Trophoblast cell (in vitro differentiated cells and primary cell): ENCODE results near the gene VPS4B.

Source experiments
- DNase-seq, 2 donors: peaks; one replicate each; pipeline ENCODE4 v3.0.0-alpha.2; 2016
- H2AFZ ChIP-seq: 2 replicates; pipeline ENCODE4 v1.6.1; 2013; ENCODE audit warnings: low read length, moderate library complexity, mild to moderate bottlenecking; ENCODE audit not compliant: insufficient read depth, poor library complexity
- H2AK5ac ChIP-seq: 2 replicates; pipeline ENCODE4 v1.6.1; 2013; ENCODE audit warnings: mild to moderate bottlenecking, low read length
- H2BK120ac ChIP-seq: 2 replicates; pipeline ENCODE4 v1.6.1; 2013; ENCODE audit warnings: low read length, mild to moderate bottlenecking, moderate library complexity; ENCODE audit not compliant: insufficient read depth, poor library complexity
- H2BK12ac ChIP-seq: 2 replicates; pipeline ENCODE4 v1.6.1; 2013; ENCODE audit warnings: mild to moderate bottlenecking, low read length, moderate library complexity
- H2BK5ac ChIP-seq: 2 replicates; pipeline ENCODE4 v1.6.1; 2013; ENCODE audit warnings: low read length, low read depth, moderate library complexity, mild to moderate bottlenecking; ENCODE audit not compliant: poor library complexity
- H3K14ac ChIP-seq: 2 replicates; pipeline ENCODE4 v1.6.1; 2013; ENCODE audit warnings: mild to moderate bottlenecking, low read length
- H3K18ac ChIP-seq: 2 replicates; pipeline ENCODE4 v1.6.1; 2013; ENCODE audit warnings: mild to moderate bottlenecking, low read length
- H3K23ac ChIP-seq: 2 replicates; pipeline ENCODE4 v1.6.1; 2013; ENCODE audit warnings: low read length
- H3K27ac ChIP-seq: 2 replicates; pipeline ENCODE4 v1.5.1; 2013; ENCODE audit warnings: low read depth, mild to moderate bottlenecking, inconsistent platforms, low read length, moderate library complexity
- H3K27me3 ChIP-seq: 2 replicates; pipeline ENCODE4 v1.6.1; 2013; ENCODE audit warnings: inconsistent platforms, mild to moderate bottlenecking, low read length, moderate library complexity; ENCODE audit not compliant: insufficient read depth
- H3K36me3 ChIP-seq, 2 experiments: 1 replicate in 1 of 2; 2 replicates in 1 of 2; pipeline ENCODE4 v1.6.1; 2013; ENCODE audit warnings: low read length in 2 of 2, mild to moderate bottlenecking in 2 of 2, moderate library complexity in 1 of 2; ENCODE audit not compliant: insufficient read depth in 2 of 2, control insufficient read depth in 1 of 2
- H3K4ac ChIP-seq: 2 replicates; pipeline ENCODE4 v1.6.1; 2013; ENCODE audit warnings: low read depth, mild to moderate bottlenecking, low read length, moderate library complexity
- H3K4me1 ChIP-seq, 2 experiments: 1 replicate in 1 of 2; 2 replicates in 1 of 2; pipeline ENCODE4 v1.6.1; 2013; ENCODE audit warnings: low read length in 2 of 2, mild to moderate bottlenecking in 2 of 2, moderate library complexity in 1 of 2; ENCODE audit not compliant: insufficient read depth in 2 of 2, control insufficient read depth in 1 of 2
- H3K4me2 ChIP-seq: 2 replicates; pipeline ENCODE4 v1.6.1; 2013; ENCODE audit warnings: inconsistent platforms, mild to moderate bottlenecking, low read length, moderate library complexity
- H3K4me3 ChIP-seq: 2 replicates; pipeline ENCODE4 v1.5.1; 2013; ENCODE audit warnings: mild to moderate bottlenecking, low read depth, low read length, inconsistent platforms
- H3K79me1 ChIP-seq: one replicate; pipeline ENCODE4 v1.6.1; 2013; ENCODE audit warnings: low read length
- H3K79me2 ChIP-seq: 2 replicates; pipeline ENCODE4 v1.6.1; 2013; ENCODE audit warnings: low read length, mild to moderate bottlenecking; ENCODE audit not compliant: control insufficient read depth, insufficient read depth, poor library complexity
- H3K9ac ChIP-seq: 2 replicates; pipeline ENCODE4 v1.6.1; 2013; ENCODE audit warnings: mild to moderate bottlenecking, low read length
- H3K9me3 ChIP-seq: 2 replicates; pipeline ENCODE4 v1.6.1; 2013; ENCODE audit warnings: low read depth, mild to moderate bottlenecking, control low read depth, inconsistent platforms, low read length; ENCODE audit not compliant: insufficient read depth
- H4K12ac ChIP-seq: 2 replicates; pipeline ENCODE4 v1.6.1; 2013; ENCODE audit warnings: low read depth, mild to moderate bottlenecking, low read length, moderate library complexity
- H4K8ac ChIP-seq: 2 replicates; pipeline ENCODE4 v1.6.1; 2013; ENCODE audit warnings: low read depth, mild to moderate bottlenecking, low read length, moderate library complexity
- H4K91ac ChIP-seq: one replicate; pipeline ENCODE4 v1.6.1; 2013; ENCODE audit warnings: low read depth, mild to moderate bottlenecking, low read length, moderate library complexity
- WGBS: extraction: QIAGEN DNeasy Blood & Tissue Kit; methylation state at CpG from one replicate; pipeline ENCODE4 v1.1.7; 2013; ENCODE audit warnings: missing lambda C conversion rate; ENCODE audit not compliant: insufficient read length, insufficient coverage; ENCODE audit errors: extremely low coverage; 5-methylcytosine and 5-hydroxymethylcytosine counted together

VPS4B gene

DNA sequence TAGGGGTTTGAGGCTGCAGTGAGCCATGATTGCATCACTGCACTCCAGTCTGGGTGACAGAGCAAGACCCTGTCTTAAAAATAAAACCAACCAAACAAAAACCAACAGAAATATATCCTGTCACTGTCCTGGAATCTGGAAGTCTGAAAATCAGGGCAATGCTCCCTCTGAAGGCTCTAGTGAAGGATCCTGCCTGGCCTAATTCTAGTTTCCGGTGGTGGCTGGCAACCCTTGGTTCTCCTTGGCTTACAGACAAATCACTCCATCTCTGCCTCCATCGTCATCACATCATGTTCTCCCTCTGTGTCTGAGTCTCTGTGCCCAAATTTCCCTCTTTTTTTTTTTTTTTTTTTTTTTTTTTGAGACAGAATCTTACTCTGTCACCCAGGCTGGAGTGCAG lies 15.9 kb upstream of the VPS4B start:
- no peak overlapping the region for H3K23ac ChIP-seq
- H3K14ac ChIP-seq: no peak overlapping the region
- H4K12ac ChIP-seq: no peak overlapping the region
- H3K9ac ChIP-seq: no peak overlapping the region
- no peak overlapping the region for H3K18ac ChIP-seq
- H3K4ac ChIP-seq: no peak overlapping the region
- H3K79me2 ChIP-seq: no peaks in the 10 kb centered on the region
- no peak overlapping the region for H2AK5ac ChIP-seq
- H2BK5ac ChIP-seq: no peak overlapping the region
- no peaks in the 10 kb centered on the region for H3K27me3 ChIP-seq
- no peaks in the 10 kb centered on the region for H3K36me3 ChIP-seq
- no peak overlapping the region for H3K4me3 ChIP-seq
- peaks cover 2 to 3% of the 10 kb centered on the region in 2 experiments for H3K4me1 ChIP-seq
- H4K8ac ChIP-seq: no peak overlapping the region
- H2BK12ac ChIP-seq: no peak overlapping the region
- no peak overlapping the region for H2AFZ ChIP-seq
- H2BK120ac ChIP-seq: no peak overlapping the region
- DNase-seq: peak in 1 of 2 donors; percentile 36
- no peak overlapping the region for H3K27ac ChIP-seq
- no peaks in the 10 kb centered on the region for H3K9me3 ChIP-seq
- H3K4me2 ChIP-seq: no peak overlapping the region
- no CpG with 5 or more reads among the region's 2 CpGs for WGBS
- no peaks in the 10 kb centered on the region for H3K79me1 ChIP-seq
- H4K91ac ChIP-seq: no peak overlapping the region

DNA sequence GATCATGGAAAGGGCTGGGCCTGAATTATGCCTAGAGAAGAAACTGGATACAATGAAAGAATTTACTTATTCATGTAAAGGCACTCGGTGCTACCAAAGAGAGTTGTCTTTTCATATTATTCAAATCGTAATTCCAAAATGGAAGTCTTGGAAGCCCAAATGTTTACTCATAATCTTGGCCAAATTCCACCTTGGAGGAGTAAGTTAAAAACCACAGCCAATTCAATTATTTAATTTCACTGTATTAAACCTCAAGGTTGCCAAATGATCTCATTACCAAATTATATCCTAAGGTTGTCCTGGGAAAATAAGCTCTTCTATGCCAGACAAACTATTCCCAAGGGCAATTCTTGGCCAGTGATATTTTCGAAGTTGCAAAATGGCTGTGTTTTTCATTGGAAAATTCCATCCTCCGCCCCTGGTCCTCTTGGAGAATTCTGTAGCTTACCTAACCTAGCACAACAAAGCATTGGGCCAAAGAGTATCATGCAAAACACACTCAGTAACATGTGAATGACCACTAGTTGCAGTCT lies 11.1 kb upstream of the VPS4B start:
- H3K79me2 ChIP-seq: no peaks in the 10 kb centered on the region

DNA sequence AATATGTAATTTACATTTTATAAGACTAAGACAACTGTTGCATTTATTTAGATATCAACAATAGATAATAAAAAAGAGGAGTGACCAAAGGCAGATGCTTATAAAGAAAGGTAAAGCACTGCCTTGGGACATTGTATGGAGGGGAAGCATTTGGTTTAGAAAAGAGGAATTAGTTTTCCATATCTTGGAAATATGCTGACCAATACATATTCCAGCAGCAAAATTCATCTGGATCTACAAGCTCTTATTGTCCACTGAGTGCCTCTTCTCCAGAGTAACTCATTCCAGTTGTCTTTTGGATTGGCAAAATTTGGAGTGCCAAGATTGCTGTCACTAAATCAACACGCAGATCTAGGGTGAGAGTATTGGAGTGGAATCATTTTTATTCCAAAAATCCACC lies 8.9 kb upstream of the VPS4B start:
- no peak overlapping the region for H2BK12ac ChIP-seq
- H3K36me3 ChIP-seq: no peaks in the 10 kb centered on the region
- no peak overlapping the region for H3K27ac ChIP-seq
- no peak overlapping the region for H2BK120ac ChIP-seq
- no peak overlapping the region for H3K4me3 ChIP-seq
- H3K14ac ChIP-seq: no peak overlapping the region
- DNase-seq: no peak
- H2AFZ ChIP-seq: no peak overlapping the region
- H3K79me1 ChIP-seq: no peaks in the 10 kb centered on the region
- H3K18ac ChIP-seq: no peak overlapping the region
- H3K4me1 ChIP-seq: peaks cover 0 to 6% of the 10 kb centered on the region in 2 experiments
- H3K9ac ChIP-seq: no peak overlapping the region
- no peaks in the 10 kb centered on the region for H3K79me2 ChIP-seq
- no peak overlapping the region for H4K12ac ChIP-seq
- no peak overlapping the region for H2AK5ac ChIP-seq
- H3K27me3 ChIP-seq: no peaks in the 10 kb centered on the region
- no peak overlapping the region for H3K23ac ChIP-seq
- no peak overlapping the region for H4K8ac ChIP-seq
- no peak overlapping the region for H3K4me2 ChIP-seq
- H3K9me3 ChIP-seq: peaks cover 2% of the 10 kb centered on the region
- no peak overlapping the region for H4K91ac ChIP-seq
- no peak overlapping the region for H3K4ac ChIP-seq
- no CpG with 5 or more reads among the region's 1 CpG for WGBS
- H2BK5ac ChIP-seq: no peak overlapping the region

More for the DNA sequence above, 11.1 kb upstream of the VPS4B start:
- no peak overlapping the region for H3K18ac ChIP-seq
- no peaks in the 10 kb centered on the region for H3K79me1 ChIP-seq
- H2AK5ac ChIP-seq: no peak overlapping the region
- no peak for DNase-seq
- no peak overlapping the region for H3K14ac ChIP-seq
- H3K36me3 ChIP-seq: no peaks in the 10 kb centered on the region
- no peak overlapping the region for H2AFZ ChIP-seq
- no peak overlapping the region for H3K23ac ChIP-seq
- H3K9ac ChIP-seq: no peak overlapping the region
- no peak overlapping the region for H4K12ac ChIP-seq
- peaks cover 0 to 3% of the 10 kb centered on the region in 2 experiments for H3K4me1 ChIP-seq
- no CpG with 5 or more reads among the region's 4 CpGs for WGBS
- no peaks in the 10 kb centered on the region for H3K27me3 ChIP-seq
- no peak overlapping the region for H4K91ac ChIP-seq
- no peak overlapping the region for H2BK12ac ChIP-seq
- no peak overlapping the region for H2BK120ac ChIP-seq
- no peak overlapping the region for H2BK5ac ChIP-seq
- peaks cover 2% of the 10 kb centered on the region for H3K9me3 ChIP-seq
- H3K4ac ChIP-seq: no peak overlapping the region
- no peak overlapping the region for H3K27ac ChIP-seq
- H3K4me2 ChIP-seq: no peak overlapping the region
- H3K4me3 ChIP-seq: no peak overlapping the region
- no peak overlapping the region for H4K8ac ChIP-seq

DNA sequence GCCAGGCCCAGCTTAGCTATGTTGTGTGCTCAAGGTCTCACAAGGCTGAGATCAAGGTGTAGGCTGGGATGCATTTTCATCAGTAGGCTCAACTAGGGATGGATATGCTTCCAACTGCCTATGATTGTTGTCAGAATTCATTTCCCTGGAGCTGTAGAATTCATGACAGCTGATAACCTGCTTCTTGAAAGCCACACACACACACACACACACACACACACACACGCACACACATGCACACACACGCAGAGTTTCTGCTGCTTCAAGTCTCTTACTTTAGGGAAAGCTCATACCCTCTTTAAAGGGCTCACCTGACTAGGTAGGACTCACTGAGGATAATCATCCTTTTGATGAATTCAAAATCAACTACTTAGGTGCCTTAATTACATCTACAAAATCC lies 8.2 kb upstream of the VPS4B start:
- Histone ChIP-seq H2BK120ac (no peak overlapping the region), H3K18ac (no peak overlapping the region), H3K36me3 (no peaks in the 10 kb centered on the region), H3K79me1 (no peaks in the 10 kb centered on the region), H3K9ac (no peak overlapping the region), H3K14ac (no peak overlapping the region), H2AK5ac (no peak overlapping the region), H3K23ac (no peak overlapping the region), H3K9me3 (peaks cover 2% of the 10 kb centered on the region), H3K27ac (no peak overlapping the region), H3K27me3 (no peaks in the 10 kb centered on the region), H4K91ac (no peak overlapping the region), H3K4me3 (no peak overlapping the region), H2BK12ac (no peak overlapping the region), H3K4me1 (peaks cover 0 to 6% of the 10 kb centered on the region in 2 experiments), H2BK5ac (no peak overlapping the region), H4K8ac (no peak overlapping the region), H3K4ac (no peak overlapping the region), H3K4me2 (no peak overlapping the region), H3K79me2 (no peaks in the 10 kb centered on the region), H4K12ac (no peak overlapping the region), H2AFZ (no peak overlapping the region)
- DNase-seq: no peak
- no CpG with 5 or more reads among the region's 2 CpGs for WGBS
